ENCODE measurements around the gene TMEM168.

The TMEM168 gene

GRCh38 chr7:112714917-112715316, 75.3 kb downstream of the TMEM168 start:
- no peak for DNase-seq
